GF-D8 (cell line): Measurements from ENCODE around the gene CCDC201.

Experiments used
- DNase-seq: peaks from one replicate; lab custom pipeline; 2025; lab: John Stamatoyannopoulos, UW

The CCDC201 gene

DNA sequence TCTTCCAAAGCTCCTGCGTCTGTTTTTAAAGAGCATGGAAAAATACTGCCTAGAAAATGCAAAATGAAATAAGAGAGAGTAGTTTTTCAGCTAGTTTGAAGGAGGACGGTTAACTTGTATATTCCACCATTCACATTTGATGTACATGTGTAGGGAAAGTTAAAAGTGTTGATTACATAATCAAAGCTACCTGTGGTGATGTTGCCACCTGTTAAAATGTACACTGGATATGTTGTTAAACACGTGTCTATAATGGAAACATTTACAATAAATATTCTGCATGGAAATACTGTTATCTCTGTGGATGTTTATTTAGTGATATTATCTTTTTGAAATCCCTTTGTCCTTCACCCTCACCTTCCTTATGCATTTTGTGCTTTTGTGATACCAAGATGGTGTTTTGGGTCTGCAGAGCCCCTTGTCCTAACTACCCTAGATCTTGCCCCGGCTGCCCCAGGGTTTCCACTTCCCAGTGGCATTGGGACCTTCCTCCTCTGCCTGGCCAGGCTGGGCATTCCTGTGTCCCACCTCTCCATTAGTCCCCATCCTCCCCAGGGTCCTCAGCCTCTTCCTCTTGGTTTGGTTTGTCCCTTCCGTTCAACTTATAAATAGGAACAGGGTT, 20.6 kb upstream of the CCDC201 start:
- no peak for DNase-seq

DNA sequence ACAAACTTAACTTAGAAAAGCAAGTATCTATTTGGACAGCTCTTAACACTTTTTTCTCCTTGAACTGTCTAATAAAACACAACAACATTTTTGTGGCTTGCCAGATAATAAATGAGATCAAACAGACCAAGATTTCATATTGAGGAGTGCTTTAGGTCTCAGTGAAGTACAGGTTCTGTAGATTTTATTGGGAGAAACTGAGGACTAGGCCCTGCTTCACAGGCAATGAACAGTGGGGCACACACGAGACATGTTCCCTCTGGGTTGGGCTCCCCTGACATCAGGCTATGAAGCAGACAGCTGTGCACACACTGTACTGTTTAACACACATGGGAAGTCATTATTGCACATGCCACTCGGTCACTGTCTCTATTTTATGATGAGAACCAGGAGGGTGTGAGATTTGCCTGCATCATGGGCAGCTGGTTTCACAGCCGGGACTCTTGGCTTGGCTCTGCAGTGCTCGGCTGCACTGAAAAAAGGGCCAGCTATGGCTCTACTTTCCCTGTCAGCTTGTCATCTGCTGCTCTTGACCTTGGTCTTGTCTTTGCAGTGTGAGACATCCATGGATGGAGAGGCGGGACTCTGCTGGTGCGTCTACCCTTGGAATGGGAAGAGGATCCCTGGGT, 19.6 kb upstream of the CCDC201 start:
- no peak for DNase-seq

DNA sequence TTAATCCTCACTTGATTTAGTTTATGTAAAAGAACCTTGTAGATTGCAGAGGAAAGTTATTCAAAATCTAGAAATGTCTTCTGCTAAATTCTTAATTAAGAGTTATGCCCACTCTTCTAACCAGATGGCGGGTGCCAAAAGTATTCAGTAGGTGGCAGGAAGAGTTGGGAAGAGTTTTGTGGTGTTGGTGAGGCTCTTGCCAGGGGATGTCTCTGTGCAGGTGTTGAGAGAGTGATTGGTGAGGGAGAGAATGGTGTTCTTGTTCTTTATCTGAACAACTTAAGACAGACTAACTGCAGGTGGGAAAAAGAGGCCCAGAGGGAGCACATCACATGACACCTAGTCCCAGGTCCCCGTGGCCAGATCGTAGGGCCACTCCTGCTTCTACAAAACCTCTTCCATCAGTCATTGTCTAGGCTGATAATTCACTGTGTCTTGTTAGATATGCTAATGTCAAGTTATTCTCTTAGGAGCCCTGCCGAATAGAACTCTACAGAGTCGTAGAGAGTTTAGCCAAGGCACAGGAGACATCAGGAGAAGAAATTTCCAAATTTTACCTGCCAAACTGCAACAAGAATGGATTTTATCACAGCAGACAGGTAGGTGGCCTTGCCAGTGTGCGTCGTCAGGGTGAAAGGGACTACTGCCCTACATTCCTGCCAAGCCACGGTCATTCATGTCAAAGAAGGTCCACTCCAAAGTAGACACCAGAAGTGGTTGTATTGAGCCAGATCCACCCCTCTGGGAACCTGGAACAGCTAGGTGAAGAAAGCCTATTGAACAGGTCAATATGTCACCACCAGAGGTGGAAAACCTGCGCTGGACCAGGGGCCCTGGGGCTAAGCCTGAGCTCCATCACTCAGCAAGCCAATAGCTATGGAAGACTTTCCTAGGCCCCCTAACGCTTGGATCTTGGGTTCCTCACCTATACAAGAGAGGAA, 18.9 kb upstream of the CCDC201 start:
- DNase-seq: no peak

DNA sequence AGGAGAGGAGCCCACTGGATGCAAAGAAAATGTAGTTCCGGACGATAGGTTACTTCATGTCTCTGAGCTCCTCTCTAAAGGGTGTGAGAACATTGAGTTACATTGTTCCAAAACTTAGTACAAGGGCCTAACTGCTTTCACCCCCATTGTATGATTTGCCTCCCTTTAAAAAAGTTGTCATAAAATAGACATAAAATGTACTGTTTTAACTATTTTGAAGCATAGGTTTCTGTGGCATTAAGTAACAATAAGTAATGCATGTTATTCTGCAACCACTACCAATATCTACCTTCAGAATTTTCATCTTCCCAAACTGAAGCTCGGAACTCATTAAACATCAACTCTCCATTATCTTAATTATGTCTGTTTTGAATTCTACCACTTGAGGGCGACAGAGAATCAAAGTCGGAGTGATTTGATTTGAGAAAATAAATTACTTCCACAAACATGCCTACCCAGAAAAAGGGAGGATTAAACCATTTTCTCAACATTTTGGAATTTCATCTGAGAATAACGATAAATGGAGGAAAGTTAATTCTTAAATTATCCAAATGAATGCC, 18.1 kb upstream of the CCDC201 start:
- DNase-seq: no peak

DNA sequence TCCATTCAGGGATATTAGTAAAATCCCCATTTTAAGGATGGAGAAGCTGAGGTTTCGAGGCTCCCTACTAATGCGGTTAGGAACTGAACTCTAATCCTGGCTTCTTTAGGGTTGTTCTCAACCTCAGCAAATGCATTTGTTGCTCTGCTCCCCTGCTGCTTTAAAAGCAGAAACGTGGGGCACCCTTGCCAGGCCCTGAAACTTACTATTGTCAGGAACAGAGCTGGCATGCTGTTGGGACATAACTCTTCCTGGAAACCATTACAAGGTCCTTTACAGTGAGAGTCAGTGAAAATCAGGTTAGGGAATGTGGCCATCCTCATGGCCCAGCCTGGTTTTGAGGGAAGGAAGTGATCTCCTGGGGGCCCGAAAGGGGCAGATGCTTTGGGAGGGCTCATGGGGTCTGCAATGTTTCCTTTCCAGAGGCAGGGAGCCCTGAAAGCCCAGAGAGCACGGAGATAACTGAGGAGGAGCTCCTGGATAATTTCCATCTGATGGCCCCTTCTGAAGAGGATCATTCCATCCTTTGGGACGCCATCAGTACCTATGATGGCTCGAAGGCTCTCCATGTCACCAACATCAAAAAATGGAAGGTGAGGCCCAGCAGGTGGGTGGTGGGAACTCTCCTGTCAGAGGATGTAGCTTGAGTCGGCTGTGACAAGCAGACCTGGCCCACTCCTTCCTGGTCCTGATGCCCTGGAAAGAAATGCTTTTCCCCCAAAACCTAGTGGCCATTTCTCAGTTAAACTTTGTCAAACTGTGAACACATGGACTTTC, 17.4 kb upstream of the CCDC201 start:
- DNase-seq: no peak

DNA sequence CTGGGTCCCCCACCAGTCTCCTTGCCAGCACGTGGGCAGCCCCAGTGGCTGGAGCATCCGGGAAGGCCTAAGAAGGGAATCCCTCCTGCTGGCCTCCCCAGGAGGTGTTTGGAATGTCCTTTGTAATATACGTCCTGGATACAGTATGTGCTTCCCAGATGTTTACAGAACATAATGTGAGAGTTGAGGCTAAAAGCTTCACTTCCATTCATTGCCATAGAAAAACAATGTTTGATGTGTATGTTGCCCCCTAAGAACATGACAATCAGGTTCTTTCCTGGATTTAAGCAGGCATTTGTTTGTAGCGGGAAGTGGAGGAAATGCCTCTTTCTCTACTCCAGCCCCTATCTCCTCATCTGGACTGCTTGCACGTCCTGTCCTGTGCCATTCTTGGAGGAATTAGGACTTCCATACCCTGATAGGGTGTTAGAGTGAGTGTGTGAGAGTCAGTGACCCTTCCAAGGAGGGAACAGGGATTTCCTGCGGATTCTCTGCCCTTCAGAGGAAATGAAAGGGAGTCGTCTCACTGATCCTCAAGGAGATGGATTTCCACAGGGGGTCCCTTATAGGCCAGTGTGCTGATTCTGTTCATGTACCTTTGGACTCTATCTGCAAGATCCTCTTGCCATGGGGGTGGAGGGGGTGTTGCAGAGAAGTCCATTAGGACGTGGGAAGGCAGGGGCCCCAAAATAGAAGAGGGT, 16.6 kb upstream of the CCDC201 start:
- DNase-seq: no peak

DNA sequence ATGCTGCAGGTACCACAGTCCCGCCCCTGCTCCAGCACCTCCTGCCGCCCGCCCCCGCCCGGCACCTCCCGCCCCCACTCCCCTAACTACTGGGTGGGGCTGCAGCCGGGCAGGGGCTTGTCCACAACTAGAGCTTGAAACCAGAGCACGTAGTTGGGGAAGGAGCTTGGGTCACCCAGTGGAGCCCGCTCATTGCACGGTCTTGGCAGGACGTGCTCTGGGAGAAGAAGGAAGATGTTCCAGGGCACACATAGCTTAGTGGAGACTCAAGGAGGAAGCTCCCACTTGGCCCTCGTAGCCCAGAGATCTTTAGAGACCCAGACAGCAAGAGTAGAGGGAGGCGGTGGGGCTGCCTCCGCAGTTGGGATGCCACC, 16.1 kb upstream of the CCDC201 start:
- no peak for DNase-seq

DNA sequence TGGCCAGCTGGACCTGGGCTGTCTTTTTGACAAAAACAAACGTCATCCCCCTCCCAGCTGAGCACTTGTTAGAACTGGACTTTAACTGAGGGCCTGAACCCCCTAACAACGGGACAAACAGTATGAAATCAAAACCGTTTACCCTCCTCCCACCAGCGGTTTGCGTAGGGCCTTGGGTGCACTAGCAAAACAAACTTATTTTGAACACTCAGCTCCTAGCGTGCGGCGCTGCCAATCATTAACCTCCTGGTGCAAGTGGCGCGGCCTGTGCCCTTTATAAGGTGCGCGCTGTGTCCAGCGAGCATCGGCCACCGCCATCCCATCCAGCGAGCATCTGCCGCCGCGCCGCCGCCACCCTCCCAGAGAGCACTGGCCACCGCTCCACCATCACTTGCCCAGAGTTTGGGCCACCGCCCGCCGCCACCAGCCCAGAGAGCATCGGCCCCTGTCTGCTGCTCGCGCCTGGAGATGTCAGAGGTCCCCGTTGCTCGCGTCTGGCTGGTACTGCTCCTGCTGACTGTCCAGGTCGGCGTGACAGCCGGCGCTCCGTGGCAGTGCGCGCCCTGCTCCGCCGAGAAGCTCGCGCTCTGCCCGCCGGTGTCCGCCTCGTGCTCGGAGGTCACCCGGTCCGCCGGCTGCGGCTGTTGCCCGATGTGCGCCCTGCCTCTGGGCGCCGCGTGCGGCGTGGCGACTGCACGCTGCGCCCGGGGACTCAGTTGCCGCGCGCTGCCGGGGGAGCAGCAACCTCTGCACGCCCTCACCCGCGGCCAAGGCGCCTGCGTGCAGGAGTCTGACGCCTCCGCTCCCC, 15.5 kb upstream of the CCDC201 start, which contains the start of gene IGFBP1:
TSS of gene IGFBP1 (plus strand) at position 304 of the 808 bp plus-strand sequence. CDS start at position 469, 165 bp downstream.
- DNase-seq: no peak

DNA sequence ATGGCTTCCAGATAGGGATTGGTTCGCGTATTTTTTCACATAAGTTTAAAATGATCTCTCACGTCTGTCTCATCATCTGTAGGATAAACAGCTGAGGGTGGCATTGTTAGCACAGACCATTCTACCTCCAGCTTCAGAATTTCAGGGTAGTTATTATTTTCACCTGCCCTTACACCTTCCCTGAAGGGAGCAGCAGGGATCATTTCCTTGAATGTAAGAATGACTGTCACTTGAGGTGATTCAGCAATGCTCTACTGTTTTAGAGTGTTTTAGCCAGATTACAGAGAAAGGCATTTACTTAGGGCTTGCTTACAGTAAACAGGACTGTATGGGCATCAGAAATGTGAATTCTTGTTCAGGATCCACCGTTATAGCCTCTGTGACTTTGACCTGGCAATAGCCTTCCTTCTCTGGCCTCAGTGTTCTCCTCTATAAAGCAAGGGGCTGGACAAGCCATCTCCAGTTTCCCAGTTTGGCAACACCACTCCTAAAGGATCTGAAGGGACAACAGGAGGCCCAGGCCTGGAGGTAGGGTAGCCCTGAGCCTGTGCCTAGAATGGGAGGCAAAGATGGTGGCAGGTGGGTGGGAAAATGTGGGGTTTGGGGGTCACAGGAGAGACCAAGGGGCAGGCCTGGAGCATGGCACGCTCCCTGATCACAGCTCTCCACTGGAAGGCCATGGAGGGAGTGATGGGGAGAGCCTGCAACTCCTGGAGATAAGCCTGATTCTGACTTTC, 14.2 kb upstream of the CCDC201 start:
- no peak for DNase-seq

DNA sequence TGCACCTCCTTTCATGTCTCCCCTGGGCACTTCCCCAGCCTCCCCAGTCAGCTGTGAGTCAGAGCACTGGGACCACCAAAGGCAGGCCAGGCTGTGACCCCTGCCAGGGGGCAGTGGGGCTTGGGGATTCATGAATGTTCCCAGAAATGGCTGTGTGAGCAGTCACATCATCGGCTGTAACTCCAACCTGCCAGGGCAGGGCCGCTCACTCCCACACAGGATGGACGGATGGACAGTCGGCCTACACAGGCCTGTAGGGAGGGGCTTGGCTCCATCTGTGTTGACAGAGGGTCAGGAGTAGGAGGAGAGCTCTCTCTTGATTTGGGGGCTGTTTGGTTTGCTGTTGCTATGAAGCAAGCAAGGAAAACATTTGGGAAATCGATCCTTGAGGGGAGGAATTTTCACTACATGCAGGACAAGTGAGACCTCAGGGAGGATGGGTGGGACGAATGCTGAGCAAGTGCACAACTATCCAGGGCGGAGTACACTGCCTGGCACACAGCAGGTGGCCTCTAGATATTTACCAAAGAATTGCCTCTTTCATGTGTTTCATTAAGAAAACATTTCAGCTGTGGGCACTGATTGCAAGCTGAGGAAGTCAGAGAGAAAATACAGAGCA, 12.5 kb upstream of the CCDC201 start:
- DNase-seq: no peak

DNA sequence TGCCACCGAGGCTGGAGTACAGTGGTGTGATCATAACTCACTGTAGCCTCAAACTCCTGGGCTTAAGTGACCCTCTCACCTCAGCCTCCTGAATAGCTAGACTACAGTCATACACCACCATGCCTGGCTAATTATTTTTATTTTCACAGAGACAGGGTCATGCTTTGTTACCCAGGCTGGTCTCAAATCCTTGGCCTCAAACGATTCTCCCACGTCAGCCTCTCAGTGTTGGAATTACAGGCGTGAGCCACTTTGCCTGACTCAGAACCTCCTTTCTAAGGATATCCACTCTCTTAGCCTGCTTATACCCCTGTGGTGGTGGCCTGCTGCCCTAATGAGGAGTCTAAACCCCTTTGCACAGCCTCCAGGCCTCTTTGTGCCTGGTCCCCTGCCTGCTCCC, 11.3 kb upstream of the CCDC201 start:
- no peak for DNase-seq

DNA sequence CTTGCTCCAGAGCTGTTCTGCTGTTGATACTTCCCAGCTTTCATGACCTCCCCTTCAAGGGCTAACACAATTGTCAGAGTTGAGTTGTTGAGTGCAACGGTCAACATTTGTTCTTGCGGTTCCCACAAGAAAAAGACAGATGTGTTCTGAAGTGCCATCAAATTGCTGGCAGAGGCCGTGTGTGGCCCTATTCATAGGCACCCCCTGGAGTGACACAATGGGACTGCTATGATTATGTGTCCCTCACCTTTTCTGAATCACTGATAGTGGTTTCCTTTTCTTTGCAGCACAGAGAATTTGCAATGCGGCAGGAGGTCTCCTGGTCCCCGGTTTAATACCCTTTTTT, 9.6 kb upstream of the CCDC201 start:
- no peak for DNase-seq

DNA sequence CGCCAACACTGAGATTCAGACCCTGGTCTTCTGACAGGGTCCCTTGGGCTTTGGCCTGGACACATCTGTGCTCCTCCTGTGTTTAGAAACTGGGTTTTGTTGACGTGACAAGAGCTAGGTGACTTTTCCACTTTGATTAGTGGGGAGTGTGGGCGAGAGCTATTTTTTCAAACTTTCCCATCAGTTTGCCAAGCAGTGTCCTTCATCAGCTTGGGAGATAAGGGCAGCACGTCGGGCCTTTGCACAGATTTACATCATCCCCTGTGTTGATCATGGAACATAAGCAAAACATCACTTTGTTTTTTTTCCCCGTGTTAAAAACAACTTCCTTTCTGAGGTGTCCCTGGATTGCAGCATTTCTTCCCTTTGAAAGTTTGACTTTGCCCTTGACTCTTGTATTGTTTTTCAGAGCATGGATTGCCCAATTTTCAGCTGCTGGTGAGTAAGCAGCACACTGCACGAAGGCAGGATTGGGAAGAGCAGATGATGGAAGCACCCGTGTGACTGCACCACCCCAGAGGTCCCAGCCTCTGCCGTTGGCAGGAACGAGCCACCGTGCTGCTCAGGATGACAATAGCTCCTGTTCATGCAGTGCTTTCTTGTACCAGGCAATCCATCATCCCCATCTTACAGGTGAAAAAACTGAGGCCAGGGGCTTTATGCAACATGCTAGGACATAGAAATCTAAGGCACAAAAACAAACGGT, 9.0 kb upstream of the CCDC201 start:
- DNase-seq: no peak

DNA sequence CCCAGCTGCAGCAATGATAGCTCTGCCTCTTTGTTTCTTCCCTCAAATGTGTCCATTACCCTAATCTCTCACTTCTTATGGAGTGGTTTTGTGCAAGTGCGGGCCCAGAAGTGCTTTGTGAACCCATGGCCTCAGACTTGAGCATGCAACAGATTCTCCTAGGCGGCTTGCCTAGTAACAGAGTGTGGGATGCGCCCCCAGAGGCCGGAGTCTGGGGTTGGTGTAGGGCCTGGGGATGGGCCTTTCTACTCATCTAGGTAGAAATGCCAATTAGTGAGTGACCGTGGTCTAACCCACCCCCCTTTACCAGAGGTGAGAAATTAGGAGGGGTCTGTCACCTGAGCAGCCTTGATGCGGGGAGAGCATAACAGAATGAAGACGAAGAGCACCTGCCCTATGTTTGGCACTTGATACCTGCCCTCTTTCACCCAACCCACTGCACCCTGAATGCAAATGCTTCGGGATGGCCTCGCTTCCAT, 8.4 kb upstream of the CCDC201 start:
- no peak for DNase-seq

DNA sequence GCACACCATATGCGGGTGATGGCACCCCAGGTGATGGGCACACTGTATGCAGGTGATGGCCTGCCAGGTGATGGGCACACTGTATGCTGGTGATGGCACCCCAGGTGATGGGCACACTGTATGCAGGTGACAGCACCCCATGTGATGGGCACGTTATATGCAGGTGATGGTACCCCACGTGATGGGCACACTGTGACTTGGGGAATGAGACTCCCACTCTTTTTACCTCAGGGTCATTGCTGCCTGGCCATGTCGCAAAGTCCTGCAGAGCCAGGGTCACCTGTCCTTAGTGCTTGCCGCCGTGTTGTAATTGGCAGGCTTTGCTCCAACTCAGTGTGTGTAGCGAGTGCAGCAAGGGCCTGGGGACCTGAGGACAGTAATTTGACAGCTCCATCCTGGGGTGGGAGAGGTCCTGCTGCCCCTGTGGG, 7.6 kb upstream of the CCDC201 start:
- no peak for DNase-seq

DNA sequence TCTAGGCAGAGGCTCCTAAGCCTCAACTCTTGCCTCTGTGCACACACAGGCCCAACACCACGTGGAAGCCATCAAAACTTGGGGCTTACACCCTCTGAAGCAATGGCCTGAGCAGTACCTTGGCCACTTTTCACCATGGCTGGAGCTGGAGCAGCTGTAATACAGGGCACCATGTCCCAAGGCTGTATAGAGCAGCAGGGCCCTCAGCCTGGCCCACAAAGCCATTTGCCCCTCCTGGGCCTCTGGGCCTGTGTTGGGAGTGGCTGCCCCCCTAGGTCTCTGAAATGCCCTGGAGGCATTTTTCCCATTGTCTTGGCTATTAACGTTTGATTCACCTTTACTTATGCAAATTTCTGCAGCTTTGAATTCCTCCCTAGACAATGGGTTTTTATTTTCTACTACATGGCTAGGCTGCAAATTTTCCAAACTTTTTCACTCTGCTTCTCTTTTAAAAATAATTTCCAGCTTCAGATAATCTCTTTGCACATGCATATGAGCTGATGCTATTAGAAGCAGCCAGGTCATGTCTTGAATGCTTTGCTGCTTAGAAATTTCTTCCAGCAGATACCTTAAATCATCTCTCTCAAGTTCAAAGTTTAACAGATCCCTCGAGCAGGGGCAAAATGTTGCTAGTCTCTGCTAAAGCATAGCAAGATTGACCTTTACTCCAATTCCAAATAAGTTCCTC, 5.7 kb upstream of the CCDC201 start:
- DNase-seq: no peak

DNA sequence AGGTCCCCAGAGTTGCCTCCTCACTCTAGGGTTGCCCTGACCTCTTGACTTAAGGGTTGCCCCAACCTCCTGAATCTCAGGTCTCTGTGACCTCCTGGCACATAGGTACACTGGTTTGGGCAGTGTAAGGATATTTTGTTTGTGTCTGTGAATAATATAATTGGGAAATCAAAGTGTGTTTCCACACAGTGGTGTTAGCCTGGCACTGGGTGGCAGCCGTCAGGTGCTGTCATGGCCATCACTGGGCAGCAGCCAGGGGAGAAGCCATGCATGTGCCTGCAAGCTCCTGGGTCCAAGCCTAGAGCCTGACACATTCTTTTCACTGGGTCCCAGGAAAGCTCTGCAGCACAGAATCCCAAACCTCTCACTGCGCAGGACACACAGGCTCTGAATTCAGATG, 3.6 kb upstream of the CCDC201 start:
- no peak for DNase-seq
